Mammary epithelial cell (primary cell): ENCODE data around the gene FAM241A.

Source experiments
- CTCF ChIP-seq, 2 donors: IDR thresholded peaks in 1 of 2; conservative IDR thresholded peaks in 1 of 2; 2 replicates each; pipeline ENCODE4 v1.5.1; 2011 to 2012; ENCODE audit warnings: inconsistent platforms in 2 of 2, low read length in 2 of 2, mild to moderate bottlenecking in 2 of 2, control low read depth in 1 of 2, low read depth in 1 of 2; ENCODE audit not compliant: insufficient read depth in 1 of 2; ENCODE audit errors: extremely low read depth in 1 of 2
- EZH2 ChIP-seq: IDR thresholded peaks from 2 replicates; pipeline ENCODE4 v1.6.1; 2012; ENCODE audit warnings: low read length, inconsistent platforms, borderline replicate concordance

GRCh38 chr4:112183252-112183651 is 38.0 kb downstream of the FAM241A start:
- no peak for TF ChIP-seq CTCF (conservative IDR thresholded peaks at IDR 0.05 in 1 of 2, IDR thresholded peaks at IDR 0.05 in 1 of 2; ENCODE audit: extremely low read depth in 1 of 2, insufficient read depth in 1 of 2, low read depth in 1 of 2, low read length in 2 of 2)
- no peak for TF ChIP-seq EZH2
